ENCODE data around the gene PTPRJ.

GRCh38 chr11:48123254-48123875, 143.0 kb downstream of the PTPRJ start:
- TF ChIP-seq, protein P1, sequence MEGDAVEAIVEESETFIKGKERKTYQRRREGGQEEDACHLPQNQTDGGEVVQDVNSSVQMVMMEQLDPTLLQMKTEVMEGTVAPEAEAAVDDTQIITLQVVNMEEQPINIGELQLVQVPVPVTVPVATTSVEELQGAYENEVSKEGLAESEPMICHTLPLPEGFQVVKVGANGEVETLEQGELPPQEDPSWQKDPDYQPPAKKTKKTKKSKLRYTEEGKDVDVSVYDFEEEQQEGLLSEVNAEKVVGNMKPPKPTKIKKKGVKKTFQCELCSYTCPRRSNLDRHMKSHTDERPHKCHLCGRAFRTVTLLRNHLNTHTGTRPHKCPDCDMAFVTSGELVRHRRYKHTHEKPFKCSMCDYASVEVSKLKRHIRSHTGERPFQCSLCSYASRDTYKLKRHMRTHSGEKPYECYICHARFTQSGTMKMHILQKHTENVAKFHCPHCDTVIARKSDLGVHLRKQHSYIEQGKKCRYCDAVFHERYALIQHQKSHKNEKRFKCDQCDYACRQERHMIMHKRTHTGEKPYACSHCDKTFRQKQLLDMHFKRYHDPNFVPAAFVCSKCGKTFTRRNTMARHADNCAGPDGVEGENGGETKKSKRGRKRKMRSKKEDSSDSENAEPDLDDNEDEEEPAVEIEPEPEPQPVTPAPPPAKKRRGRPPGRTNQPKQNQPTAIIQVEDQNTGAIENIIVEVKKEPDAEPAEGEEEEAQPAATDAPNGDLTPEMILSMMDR (conservative IDR thresholded peaks at IDR 0.05; ENCODE audit: low read depth, low read length), result no peak
- no peak for TF ChIP-seq EZH2 (IDR thresholded peaks at IDR 0.05; ENCODE audit: low read length, unreplicated experiment)
